HCT116 (cell line): ENCODE data around the gene FBN1. TPM values are rescaled to one million over a fixed set of nuclear protein-coding genes. Genes with fewer than 3 reads are reported as not detected.

Source experiments
- ATAC-seq: fragments of 200-7000 bp; cut with Tn5 transposase; 2 replicates; pipeline ENCODE4 v1.9.1; 2020; ENCODE audit warnings: mild to moderate bottlenecking, moderate library complexity
- BruUV-seq: library from RNA; stranded (reverse); fragments of 400-500 nt; replicated peaks from 2 replicates; lab custom pipeline; 2021; lab: Mats Ljungman, UMichigan
- CTCF ChIA-PET: fragments of 300-600 bp; sonication (Branson Sonifier 250); formaldehyde crosslinking; loops from one replicate; lab custom pipeline; 2021; ENCODE audit warnings: antibody characterized with exemption; lab: Charles Lee
- POLR2A ChIA-PET: fragments of 300-600, 350-600 bp; sonication (Branson Sonifier 250); formaldehyde crosslinking; loops from one replicate; lab custom pipeline; 2021; ENCODE audit warnings: antibody characterized with exemption; lab: Charles Lee
- RAD21 ChIA-PET, 2 experiments: fragments of 300-600 bp; sonication (Branson Sonifier 250); formaldehyde crosslinking; loops; one replicate each; lab custom pipeline; 2023; ENCODE audit warnings: low total read pairs in 2 of 2; ENCODE audit not compliant: uncharacterized antibody in 2 of 2, unreplicated experiment in 2 of 2, low non-redundant PET in 1 of 2; lab: Charles Lee
- DNase-seq: peaks from one replicate; pipeline ENCODE4 v3.0.0-alpha.2; 2010; ENCODE audit warnings: low read depth, low spot score
- H2AFZ ChIP-seq: fragments of 200-600 bp; shearing (Covaris generic), sonication (generic); 2 replicates; pipeline ENCODE4 v1.6.1; 2017; ENCODE audit warnings: low read depth, mixed run types, mixed read lengths, antibody characterized with exemption, low read length; ENCODE audit not compliant: poor library complexity, severe bottlenecking
- H3K27ac ChIP-seq: 2 replicates; pipeline ENCODE4 v1.5.1; 2012; ENCODE audit warnings: low read depth, low read length
- H3K27me3 ChIP-seq: fragments of 200-600 bp; sonication (generic); 2 replicates; pipeline ENCODE4 v1.6.1; 2016; ENCODE audit warnings: mixed run types, low read length, mixed read lengths; ENCODE audit not compliant: insufficient read depth
- H3K36me3 ChIP-seq, 2 experiments: fragments of 200-500 bp in 1 of 2; fragments of 200-600 bp in 1 of 2; sonication (Bioruptor generic) in 1 of 2; sonication (generic) in 1 of 2; 2 replicates each; pipeline versions ENCODE4 v1.5.1 to v1.6.1; 2014 to 2016; ENCODE audit warnings: low read length in 2 of 2, inconsistent platforms in 1 of 2, mixed read lengths in 1 of 2, mixed run types in 1 of 2; ENCODE audit not compliant: insufficient read depth in 2 of 2, control insufficient read depth in 1 of 2
- H3K4me1 ChIP-seq, 2 experiments: fragments of 200-600 bp in 1 of 2; sonication (generic) in 1 of 2; 2 replicates each; pipeline versions ENCODE4 v1.5.1 to v1.6.1; 2012 to 2017; ENCODE audit warnings: low read length in 2 of 2, inconsistent platforms in 1 of 2, mild to moderate bottlenecking in 1 of 2, mixed read lengths in 1 of 2, mixed run types in 1 of 2, moderate library complexity in 1 of 2; ENCODE audit not compliant: insufficient read depth in 2 of 2, control insufficient read depth in 1 of 2
- H3K4me2 ChIP-seq: fragments of 200-600 bp; sonication (generic); 2 replicates; pipeline ENCODE4 v1.6.1; 2017; ENCODE audit warnings: mixed run types, low read length, mixed read lengths
- H3K4me3 ChIP-seq, 2 experiments: fragments of 200-600 bp in 1 of 2; sonication (generic) in 1 of 2; replicated peaks in 1 of 2; 2 replicates each; pipeline ENCODE4 v1.5.1; 2011 to 2016; ENCODE audit warnings: low read length in 2 of 2, control low read depth in 1 of 2, low read depth in 1 of 2, mild to moderate bottlenecking in 1 of 2, mixed read lengths in 1 of 2, mixed run types in 1 of 2
- H3K79me2 ChIP-seq: fragments of 200-600 bp; sonication (generic); 2 replicates; pipeline ENCODE4 v1.6.1; 2017; ENCODE audit warnings: mild to moderate bottlenecking, mixed run types, low read length, moderate library complexity, mixed read lengths; ENCODE audit not compliant: insufficient read depth
- H3K9ac ChIP-seq: fragments of 200-600 bp; sonication (generic); 2 replicates; pipeline ENCODE4 v1.6.1; 2016; ENCODE audit warnings: low read length, mixed read lengths
- H3K9me2 ChIP-seq: fragments of 200-600 bp; sonication (generic), shearing (Covaris generic); 2 replicates; pipeline ENCODE4 v1.6.1; 2017; ENCODE audit warnings: mixed run types, mild to moderate bottlenecking, moderate library complexity; ENCODE audit not compliant: insufficient read depth
- H3K9me3 ChIP-seq, 2 experiments: fragments of 200-500 bp in 1 of 2; fragments of 200-600 bp in 1 of 2; sonication (Bioruptor generic) in 1 of 2; sonication (generic) in 1 of 2; 2 replicates each; pipeline ENCODE4 v1.6.1; 2014 to 2017; ENCODE audit warnings: low read length in 2 of 2, mixed read lengths in 2 of 2, inconsistent platforms in 1 of 2, low read depth in 1 of 2, mild to moderate bottlenecking in 1 of 2, mixed run types in 1 of 2, moderate library complexity in 1 of 2; ENCODE audit not compliant: control insufficient read depth in 1 of 2, insufficient read depth in 1 of 2
- H4K20me1 ChIP-seq: fragments of 200-600 bp; sonication (generic), shearing (Covaris generic); 2 replicates; pipeline ENCODE4 v1.6.1; 2017; ENCODE audit warnings: mixed run types, mild to moderate bottlenecking, moderate library complexity; ENCODE audit not compliant: insufficient read depth
- CBX3 ChIP-seq: IDR thresholded peaks from 2 replicates; pipeline ENCODE4 v1.6.1; 2012; ENCODE audit warnings: low read depth
- POLR2A ChIP-seq: IDR thresholded peaks from 2 replicates; pipeline ENCODE4 v1.7.0; 2011; ENCODE audit warnings: borderline replicate concordance; ENCODE audit not compliant: insufficient read depth, insufficient read length; ENCODE audit errors: extremely low read depth
- POLR2AphosphoS5 ChIP-seq: IDR thresholded peaks from 2 replicates; pipeline ENCODE4 v1.6.1; 2011; ENCODE audit warnings: mild to moderate bottlenecking, low read depth, low read length, moderate library complexity
- RAD21 ChIP-seq: IDR thresholded peaks from 2 replicates; pipeline ENCODE4 v1.6.1; 2012; ENCODE audit warnings: low read depth, mild to moderate bottlenecking
- SIN3A ChIP-seq: IDR thresholded peaks from 2 replicates; pipeline ENCODE4 v1.6.1; 2012; ENCODE audit warnings: low read depth
- SP1 ChIP-seq: IDR thresholded peaks from 2 replicates; pipeline ENCODE4 v1.6.1; 2012; ENCODE audit warnings: low read depth
- SRF ChIP-seq: IDR thresholded peaks from 2 replicates; pipeline ENCODE4 v1.6.1; 2012; ENCODE audit warnings: low read depth
- TCF7L2 ChIP-seq: IDR thresholded peaks from 2 replicates; pipeline ENCODE4 v1.7.0; 2011; ENCODE audit warnings: borderline replicate concordance, inconsistent platforms; ENCODE audit not compliant: insufficient read depth, insufficient read length; ENCODE audit errors: extremely low read depth
- ZBTB33 ChIP-seq: IDR thresholded peaks from 2 replicates; pipeline ENCODE4 v1.6.1; 2011; ENCODE audit warnings: mild to moderate bottlenecking, low read length, moderate library complexity; ENCODE audit not compliant: insufficient replicate concordance; ENCODE audit errors: extremely low read depth
- ZFX ChIP-seq: fragments of 450-650 bp; IDR thresholded peaks from 2 replicates; pipeline ENCODE4 v1.6.1; 2017
- ZNF274 ChIP-seq: fragments of 200-500 bp; sonication (Bioruptor generic); IDR thresholded peaks from 2 replicates; pipeline ENCODE4 v1.6.1; 2014; ENCODE audit warnings: mild to moderate bottlenecking, low read depth, low read length, inconsistent platforms
- intact Hi-C: fragments of 100-400 bp; cut with micrococcal nuclease; formaldehyde crosslinking; loops from 2 replicates; pipeline ENCODE4 v1.10.0; 2022
- total RNA-seq: library from RNA; stranded (reverse); gene quantifications from one replicate; pipeline ENCODE4 v1.2.1, GENCODE V29; 2021; ENCODE audit not compliant: unreplicated experiment
- TF ChIP-seq, protein P1 (sequence below): IDR thresholded peaks from 2 replicates; pipeline ENCODE4 v1.6.1; 2012
- TF ChIP-seq, protein P2 (sequence below): IDR thresholded peaks from 2 replicates; pipeline ENCODE4 v1.6.1; 2012
- TF ChIP-seq, protein P3 (sequence below): IDR thresholded peaks from 2 replicates; pipeline ENCODE4 v1.6.1; 2012; ENCODE audit warnings: low read depth

The FBN1 gene
- total RNA-seq, 1 experiment from 2014 or later, result 1.7 TPM

GRCh38 chr15:48389691-48390143 is 255.8 kb downstream of the FBN1 start:
- Histone ChIP-seq H2AFZ (peak overlapping the region; percentile 79), H3K4me2 (peak overlapping the region; percentile 39)
- POLR2A ChIA-PET, result no interaction called here

More at GRCh38 chr15:48389691-48390143, 255.8 kb downstream of the FBN1 start:
- TF ChIP-seq ZBTB33, result no peak
- no peak for TF ChIP-seq TCF7L2
- TF ChIP-seq, protein P1, sequence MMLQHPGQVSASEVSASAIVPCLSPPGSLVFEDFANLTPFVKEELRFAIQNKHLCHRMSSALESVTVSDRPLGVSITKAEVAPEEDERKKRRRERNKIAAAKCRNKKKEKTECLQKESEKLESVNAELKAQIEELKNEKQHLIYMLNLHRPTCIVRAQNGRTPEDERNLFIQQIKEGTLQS, result no peak
- no peak for TF ChIP-seq SP1
- TF ChIP-seq POLR2A, result no peak
- no peak for TF ChIP-seq ZNF274
- TF ChIP-seq ZFX, result no peak
- TF ChIP-seq SIN3A, result no peak
- TF ChIP-seq, protein P2, sequence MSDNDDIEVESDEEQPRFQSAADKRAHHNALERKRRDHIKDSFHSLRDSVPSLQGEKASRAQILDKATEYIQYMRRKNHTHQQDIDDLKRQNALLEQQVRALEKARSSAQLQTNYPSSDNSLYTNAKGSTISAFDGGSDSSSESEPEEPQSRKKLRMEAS, result no peak
- TF ChIP-seq SRF, result no peak
- TF ChIP-seq RAD21, result no peak
- TF ChIP-seq CBX3, result no peak
- TF ChIP-seq POLR2AphosphoS5, result no peak
- TF ChIP-seq, protein P3, sequence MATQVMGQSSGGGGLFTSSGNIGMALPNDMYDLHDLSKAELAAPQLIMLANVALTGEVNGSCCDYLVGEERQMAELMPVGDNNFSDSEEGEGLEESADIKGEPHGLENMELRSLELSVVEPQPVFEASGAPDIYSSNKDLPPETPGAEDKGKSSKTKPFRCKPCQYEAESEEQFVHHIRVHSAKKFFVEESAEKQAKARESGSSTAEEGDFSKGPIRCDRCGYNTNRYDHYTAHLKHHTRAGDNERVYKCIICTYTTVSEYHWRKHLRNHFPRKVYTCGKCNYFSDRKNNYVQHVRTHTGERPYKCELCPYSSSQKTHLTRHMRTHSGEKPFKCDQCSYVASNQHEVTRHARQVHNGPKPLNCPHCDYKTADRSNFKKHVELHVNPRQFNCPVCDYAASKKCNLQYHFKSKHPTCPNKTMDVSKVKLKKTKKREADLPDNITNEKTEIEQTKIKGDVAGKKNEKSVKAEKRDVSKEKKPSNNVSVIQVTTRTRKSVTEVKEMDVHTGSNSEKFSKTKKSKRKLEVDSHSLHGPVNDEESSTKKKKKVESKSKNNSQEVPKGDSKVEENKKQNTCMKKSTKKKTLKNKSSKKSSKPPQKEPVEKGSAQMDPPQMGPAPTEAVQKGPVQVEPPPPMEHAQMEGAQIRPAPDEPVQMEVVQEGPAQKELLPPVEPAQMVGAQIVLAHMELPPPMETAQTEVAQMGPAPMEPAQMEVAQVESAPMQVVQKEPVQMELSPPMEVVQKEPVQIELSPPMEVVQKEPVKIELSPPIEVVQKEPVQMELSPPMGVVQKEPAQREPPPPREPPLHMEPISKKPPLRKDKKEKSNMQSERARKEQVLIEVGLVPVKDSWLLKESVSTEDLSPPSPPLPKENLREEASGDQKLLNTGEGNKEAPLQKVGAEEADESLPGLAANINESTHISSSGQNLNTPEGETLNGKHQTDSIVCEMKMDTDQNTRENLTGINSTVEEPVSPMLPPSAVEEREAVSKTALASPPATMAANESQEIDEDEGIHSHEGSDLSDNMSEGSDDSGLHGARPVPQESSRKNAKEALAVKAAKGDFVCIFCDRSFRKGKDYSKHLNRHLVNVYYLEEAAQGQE, result no peak
- CTCF ChIA-PET, result no interaction called here
- Histone ChIP-seq H3K27me3 (no peaks in the 10 kb centered on the region), H3K36me3 (no peaks in the 10 kb centered on the region), H3K79me2 (no peaks in the 10 kb centered on the region), H3K4me3 (no peak overlapping the region), H3K9ac (no peak overlapping the region), H3K9me3 (no peaks in the 10 kb centered on the region), H3K27ac (no peak overlapping the region), H3K4me1 (peaks cover 0 to 27% of the 10 kb centered on the region in 2 experiments; a peak in 2 of 4 replicates), H4K20me1 (no peaks in the 10 kb centered on the region), H3K9me2 (no peaks in the 10 kb centered on the region)
- DNase-seq (no peak), ATAC-seq (no peak)
- RAD21 ChIA-PET, result no interaction called here
- intact Hi-C loops, result loop anchor here (5.0 kb wide), 1 partner anchor 58 kb away; no protein-coding TSS in a partner anchor
- BruUV-seq, result no TSS peak
